ENCODE measurements around the gene ATP6V1E1. TPM values are rescaled to one million over a fixed set of nuclear protein-coding genes. Genes with fewer than 3 reads are reported as not detected.

The ATP6V1E1 gene
- polyA plus RNA-seq, 3 donors: 114 to 147 (median 144) TPM

DNA sequence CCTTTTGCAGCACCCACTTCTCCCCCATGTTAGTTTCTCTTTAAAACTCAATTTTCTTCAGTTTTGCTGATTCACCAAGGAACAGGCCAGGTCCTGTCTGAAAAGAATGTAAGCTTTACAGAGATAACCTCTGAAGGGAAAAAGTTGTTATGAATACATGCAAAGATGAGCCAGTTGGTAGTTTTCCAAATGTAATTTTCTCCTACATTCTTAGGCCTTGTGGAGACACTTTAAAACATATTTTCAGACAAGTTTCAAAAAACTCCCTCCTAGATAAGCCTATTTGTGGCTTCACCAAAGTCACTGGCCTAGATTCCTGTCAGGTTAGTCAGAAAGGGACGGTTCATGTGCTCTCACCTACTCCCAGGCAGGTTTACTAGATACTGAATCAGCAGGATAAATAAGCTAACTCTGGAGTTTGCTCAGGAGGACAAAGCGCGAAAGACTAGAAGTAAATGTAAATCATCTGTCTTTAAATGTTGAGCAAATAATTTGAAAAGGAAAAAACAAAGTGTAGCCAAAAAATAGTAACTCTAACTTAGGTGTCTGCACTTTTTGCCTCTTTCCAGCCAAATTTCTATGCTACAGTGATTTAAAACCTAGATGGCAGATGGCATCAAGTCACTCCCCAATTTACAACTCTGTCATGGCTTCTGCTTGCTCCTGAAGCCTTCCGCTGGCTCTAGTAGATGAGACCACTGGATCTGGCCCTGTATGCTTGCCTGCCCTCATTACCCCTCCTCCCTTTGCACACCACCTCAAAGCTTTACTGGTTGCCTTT, 4.9 kb upstream of the ATP6V1E1 start:
- Histone ChIP-seq H3K4me1 (ENCODE audit: control insufficient read depth in 1 of 2, insufficient read depth in 2 of 2, low read length in 2 of 2) (peaks cover 20 to 23% of the 10 kb centered on the region in 2 donors), H3K9me3 (replicated peaks in 1 of 2; ENCODE audit: control insufficient read depth in 1 of 2, insufficient read depth in 1 of 2, low read length in 2 of 2) (no peaks in the 10 kb centered on the region), H3K36me3 (replicated peaks in 1 of 2; ENCODE audit: control insufficient read depth in 1 of 2, insufficient read depth in 2 of 2, low read length in 2 of 2) (no peaks in the 10 kb centered on the region), H3K4me3 (replicated peaks in 1 of 3; ENCODE audit: low read depth in 2 of 3, low read length in 3 of 3) (no peak overlapping the region), H2AFZ (ENCODE audit: insufficient read depth, low read depth, low read length, poor library complexity, severe bottlenecking) (no peak overlapping the region), H3K27me3 (ENCODE audit: control insufficient read depth in 2 of 2, insufficient read depth in 2 of 2, low read length in 2 of 2) (no peaks in the 10 kb centered on the region), H3K4me2 (replicated peaks; ENCODE audit: extremely low read depth, low read length, poor library complexity, severe bottlenecking) (no peak overlapping the region), H3K9ac (ENCODE audit: insufficient read depth, low read length, poor library complexity, severe bottlenecking) (no peak overlapping the region), H3K27ac (ENCODE audit: low read depth in 1 of 2, low read length in 2 of 2) (no peak overlapping the region), H4K20me1 (ENCODE audit: insufficient read depth, low read length) (no peaks in the 10 kb centered on the region), H3K79me2 (ENCODE audit: insufficient read depth, low read length) (peaks cover 2% of the 10 kb centered on the region)
- intact Hi-C loops (cut with micrococcal nuclease): no loop called here
- Mint-ChIP-seq H3K27me3 (ENCODE audit: low read depth in 3 of 3) (no peaks in the 10 kb centered on the region), H3K4me3 (no peak overlapping the region), H3K9me3 (no peaks in the 10 kb centered on the region), H3K36me3 (no peaks in the 10 kb centered on the region), H3K4me1 (peaks cover 19% of the 10 kb centered on the region), H3K27ac (no peak overlapping the region)
- TF ChIP-seq, protein P1, sequence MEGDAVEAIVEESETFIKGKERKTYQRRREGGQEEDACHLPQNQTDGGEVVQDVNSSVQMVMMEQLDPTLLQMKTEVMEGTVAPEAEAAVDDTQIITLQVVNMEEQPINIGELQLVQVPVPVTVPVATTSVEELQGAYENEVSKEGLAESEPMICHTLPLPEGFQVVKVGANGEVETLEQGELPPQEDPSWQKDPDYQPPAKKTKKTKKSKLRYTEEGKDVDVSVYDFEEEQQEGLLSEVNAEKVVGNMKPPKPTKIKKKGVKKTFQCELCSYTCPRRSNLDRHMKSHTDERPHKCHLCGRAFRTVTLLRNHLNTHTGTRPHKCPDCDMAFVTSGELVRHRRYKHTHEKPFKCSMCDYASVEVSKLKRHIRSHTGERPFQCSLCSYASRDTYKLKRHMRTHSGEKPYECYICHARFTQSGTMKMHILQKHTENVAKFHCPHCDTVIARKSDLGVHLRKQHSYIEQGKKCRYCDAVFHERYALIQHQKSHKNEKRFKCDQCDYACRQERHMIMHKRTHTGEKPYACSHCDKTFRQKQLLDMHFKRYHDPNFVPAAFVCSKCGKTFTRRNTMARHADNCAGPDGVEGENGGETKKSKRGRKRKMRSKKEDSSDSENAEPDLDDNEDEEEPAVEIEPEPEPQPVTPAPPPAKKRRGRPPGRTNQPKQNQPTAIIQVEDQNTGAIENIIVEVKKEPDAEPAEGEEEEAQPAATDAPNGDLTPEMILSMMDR (IDR thresholded peaks at IDR 0.05): no peak
- no peak for DNase-seq
- WGBS (ENCODE audit: insufficient coverage): 100% methylated on average over 1 of the region's 4 CpGs

DNA sequence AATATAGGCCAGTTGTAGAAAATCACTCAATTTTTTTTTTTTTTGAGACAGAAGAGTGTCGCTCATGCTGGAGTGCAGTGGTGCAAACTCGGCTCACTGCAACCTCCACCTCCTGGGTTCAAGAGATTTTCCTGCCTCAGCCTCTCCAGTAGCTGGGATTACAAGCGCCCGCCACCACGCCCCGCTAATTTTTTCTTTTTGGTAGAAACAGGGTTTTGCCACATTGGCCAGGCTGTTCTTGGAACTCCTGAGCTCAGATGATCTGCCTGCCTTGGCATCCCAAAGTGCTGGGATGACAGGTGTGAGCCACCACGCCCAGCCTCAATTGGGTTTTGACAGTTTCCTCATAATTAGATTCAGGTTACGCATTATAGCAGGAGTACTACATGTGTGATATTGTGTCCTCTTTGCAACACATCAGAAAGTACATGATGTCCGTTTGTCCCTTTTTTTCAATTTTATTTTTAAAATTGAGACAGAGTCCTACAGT, 2.6 kb upstream of the ATP6V1E1 start:
- Histone ChIP-seq H3K27me3 (ENCODE audit: control insufficient read depth in 2 of 2, insufficient read depth in 2 of 2, low read length in 2 of 2) (no peaks in the 10 kb centered on the region), H2AFZ (ENCODE audit: insufficient read depth, low read depth, low read length, poor library complexity, severe bottlenecking) (no peak overlapping the region), H3K9me3 (replicated peaks in 1 of 2; ENCODE audit: control insufficient read depth in 1 of 2, insufficient read depth in 1 of 2, low read length in 2 of 2) (no peaks in the 10 kb centered on the region), H3K9ac (ENCODE audit: insufficient read depth, low read length, poor library complexity, severe bottlenecking) (no peak overlapping the region), H3K27ac (ENCODE audit: low read depth in 1 of 2, low read length in 2 of 2) (no peak overlapping the region), H3K4me1 (ENCODE audit: control insufficient read depth in 1 of 2, insufficient read depth in 2 of 2, low read length in 2 of 2) (peaks cover 29 to 30% of the 10 kb centered on the region in 2 donors), H4K20me1 (ENCODE audit: insufficient read depth, low read length) (peaks cover 6% of the 10 kb centered on the region), H3K4me2 (replicated peaks; ENCODE audit: extremely low read depth, low read length, poor library complexity, severe bottlenecking) (no peak overlapping the region), H3K79me2 (ENCODE audit: insufficient read depth, low read length) (peaks cover 25% of the 10 kb centered on the region), H3K4me3 (replicated peaks in 1 of 3; ENCODE audit: low read depth in 2 of 3, low read length in 3 of 3) (no peak overlapping the region), H3K36me3 (replicated peaks in 1 of 2; ENCODE audit: control insufficient read depth in 1 of 2, insufficient read depth in 2 of 2, low read length in 2 of 2) (no peaks in the 10 kb centered on the region)
- Mint-ChIP-seq H3K27me3 (ENCODE audit: low read depth in 3 of 3) (no peaks in the 10 kb centered on the region), H3K9me3 (no peaks in the 10 kb centered on the region), H3K4me3 (no peak overlapping the region), H3K36me3 (no peaks in the 10 kb centered on the region), H3K4me1 (peaks cover 17% of the 10 kb centered on the region), H3K27ac (no peak overlapping the region)
- intact Hi-C loops (cut with micrococcal nuclease): no loop called here
- no peak for DNase-seq
- 100% methylated on average over 3 of the region's 9 CpGs for WGBS (ENCODE audit: insufficient coverage)
- TF ChIP-seq, protein P1 (IDR thresholded peaks at IDR 0.05): no peak

Measured in CD14-positive monocyte (primary cell).